Sigmoid colon (tissue), 7 donors: ENCODE data around the gene TAF6L. TPM values are rescaled to one million over a fixed set of nuclear protein-coding genes. Genes with fewer than 3 reads are reported as not detected.
A peak's percentile ranks its signal among the peaks of the same experiment; 100 is the strongest.

ENCODE experiments used
- DNase-seq: peaks from one replicate; pipeline ENCODE4 v3.0.0-alpha.2; 2019
- H3K27ac ChIP-seq, 4 donors: fragments of 200-600 bp; sonication (generic); one replicate each; pipeline ENCODE4 v1.5.1; 2016 to 2019; ENCODE audit warnings: mild to moderate bottlenecking in 1 of 4
- H3K27me3 ChIP-seq, 3 donors: fragments of 200-600 bp; sonication (generic); one replicate each; pipeline ENCODE4 v1.5.1; 2019; ENCODE audit warnings: mild to moderate bottlenecking in 1 of 3
- H3K36me3 ChIP-seq, 4 donors: fragments of 200-600 bp; sonication (generic); one replicate each; pipeline ENCODE4 v1.5.1; 2016 to 2019
- H3K4me1 ChIP-seq, 4 donors: fragments of 200-600 bp; sonication (generic); one replicate each; pipeline ENCODE4 v1.5.1; 2017 to 2019
- H3K4me3 ChIP-seq, 4 donors: fragments of 200-600 bp; sonication (generic); one replicate each; pipeline ENCODE4 v1.5.1; 2017 to 2019; ENCODE audit warnings: mild to moderate bottlenecking in 2 of 4, moderate library complexity in 1 of 4
- H3K9me3 ChIP-seq, 4 donors: fragments of 200-600 bp in 3 of 4; sonication (generic) in 3 of 4; one replicate each; pipeline versions ENCODE4 v1.5.1 to v1.6.1; 2013 to 2019
- CTCF ChIP-seq, 4 experiments: fragments of 450-650 bp in 3 of 4; fragments of 200-600 bp in 1 of 4; IDR thresholded peaks; one replicate each; pipeline ENCODE4 v1.5.1; 2016 to 2019; ENCODE audit warnings: antibody characterized with exemption in 4 of 4, mild to moderate bottlenecking in 3 of 4, moderate library complexity in 2 of 4
- EP300 ChIP-seq, 4 donors: sonication (generic); formaldehyde crosslinking; IDR thresholded peaks; one replicate each; pipeline ENCODE4 v1.6.1; 2017; ENCODE audit warnings: antibody characterized with exemption in 4 of 4
- POLR2A ChIP-seq, 2 donors: fragments of 450-650 bp; IDR thresholded peaks; one replicate each; pipeline ENCODE4 v1.6.1; 2016; ENCODE audit warnings: antibody characterized with exemption in 2 of 2, mild to moderate bottlenecking in 2 of 2, moderate library complexity in 2 of 2
- POLR2AphosphoS5 ChIP-seq, 4 donors: sonication (generic); formaldehyde crosslinking; IDR thresholded peaks; one replicate each; pipeline ENCODE4 v1.6.1; 2017; ENCODE audit warnings: antibody characterized with exemption in 4 of 4
- WGBS, 2 donors: extraction: QIAGEN DNeasy Blood & Tissue Kit; methylation state at CpG; one replicate each; pipeline ENCODE4 v1.1.7; 2013; 5-methylcytosine and 5-hydroxymethylcytosine counted together
- intact Hi-C: fragments of 100-400 bp; cut with DNase I; formaldehyde crosslinking; loops from one replicate; pipeline ENCODE4 v1.15.1; 2023
- polyA plus RNA-seq, 3 donors: library from polyadenylated mRNA; stranded (reverse); fragments of 200-250 nt; gene quantifications; one replicate each; pipeline ENCODE4 v1.2.3, GENCODE V29; 2013
- total RNA-seq, 4 donors: library from RNA; depleted of rRNA; stranded (reverse); fragments of >200 nt; gene quantifications; one replicate each; pipeline ENCODE4 v1.1.0, GENCODE V29; 2016
- donor health status: healthy with polysubstance abuse.
- donor health status: Bipolar disorder and iron deficiency.
- donor health status: healthy.

Gene TAF6L
- total and polyA plus RNA-seq, 7 donors, result 3.0 to 20.7 (median 13.5) TPM

- peak overlapping the region; percentile 96 to 97 (median 96) for H3K27ac ChIP-seq
- peaks cover 23 to 30% (median 26%) of the 10 kb centered on the region in 4 donors for H3K36me3 ChIP-seq
- H3K4me3 ChIP-seq, result peak overlapping the region; percentile 84 to 98 (median 94)
- 0 to 1% methylated on average over 51 of the region's 51 CpGs for WGBS, 2 donors
- intact Hi-C loops, result loop anchor here (5.0 kb wide), 3 partner anchors 46 to 106 kb away; partner anchors contain the start of genes B3GAT3, STX5, TAF6L and TEX54
- TF ChIP-seq POLR2AphosphoS5 (IDR thresholded peaks at IDR 0.05) (no peak), CTCF (IDR thresholded peaks at IDR 0.05) (no peak), POLR2A (IDR thresholded peaks at IDR 0.05) (no peak), EP300 (IDR thresholded peaks at IDR 0.05) (no peak)
- peaks cover 0 to 61% (median 55%) of the 10 kb centered on the region in 4 donors for H3K4me1 ChIP-seq
- no peaks in the 10 kb centered on the region for H3K27me3 ChIP-seq
- no peaks in the 10 kb centered on the region for H3K9me3 ChIP-seq
- DNase-seq, result peak; percentile 73
These were observed 44.9 kb upstream of the TAF6L start for GRCh38 chr11:62726156-62726914.

GRCh38 chr11:62726915-62727164 lies 44.4 kb upstream of the TAF6L start:
- Histone ChIP-seq H3K4me1 (peaks cover 0 to 60% (median 56%) of the 10 kb centered on the region in 4 donors), H3K27me3 (no peaks in the 10 kb centered on the region), H3K4me3 (peak overlapping the region; percentile 84 to 98 (median 94)), H3K9me3 (no peaks in the 10 kb centered on the region), H3K27ac (peak overlapping the region; percentile 96 to 97 (median 96)), H3K36me3 (peaks cover 18 to 25% (median 22%) of the 10 kb centered on the region in 4 donors)
- intact Hi-C loops, result loop anchor here (5.0 kb wide), 3 partner anchors 45 to 105 kb away; partner anchors contain the start of genes B3GAT3, STX5, TAF6L and TEX54
- 0 to 1% methylated on average over 37 of the region's 37 CpGs for WGBS, 2 donors
- no peak for DNase-seq
- TF ChIP-seq POLR2AphosphoS5 (IDR thresholded peaks at IDR 0.05) (no peak), CTCF (IDR thresholded peaks at IDR 0.05) (no peak), POLR2A (IDR thresholded peaks at IDR 0.05) (no peak), EP300 (IDR thresholded peaks at IDR 0.05) (no peak)

GRCh38 chr11:62727165-62727871 lies 43.9 kb upstream of the TAF6L start, which contains the start of gene HNRNPUL2:
TSS of gene HNRNPUL2 (minus strand) at chr11:62727457. CDS start at chr11:62727156, 301 bp downstream.
- Histone ChIP-seq H3K27me3 (no peaks in the 10 kb centered on the region), H3K9me3 (no peaks in the 10 kb centered on the region), H3K27ac (peak within 1 kb of the TSS; percentile 96 to 97 (median 96)), H3K4me1 (peaks cover 0 to 60% (median 55%) of the 10 kb centered on the region in 4 donors), H3K4me3 (peak within 1 kb of the TSS; percentile 84 to 98 (median 94)), H3K36me3 (peaks cover 13 to 23% (median 17%) of the 10 kb centered on the region in 4 donors)
- TF ChIP-seq CTCF (IDR thresholded peaks at IDR 0.05) (no peak), POLR2A (IDR thresholded peaks at IDR 0.05) (peak; percentile 87 to 96), EP300 (IDR thresholded peaks at IDR 0.05) (no peak), POLR2AphosphoS5 (IDR thresholded peaks at IDR 0.05) (peak; percentile 95 to 99 (median 98))
- DNase-seq, result peak; percentile 99
- 0% methylated on average over 72 of the region's 72 CpGs for WGBS, 2 donors
- intact Hi-C loops, result loop anchor here (5.0 kb wide), 3 partner anchors 45 to 105 kb away; partner anchors contain the start of genes B3GAT3, STX5, TAF6L and TEX54

- Histone ChIP-seq H3K4me3 (peak overlapping the region; percentile 84 to 98 (median 94)), H3K9me3 (no peaks in the 10 kb centered on the region), H3K4me1 (peaks cover 0 to 64% (median 55%) of the 10 kb centered on the region in 4 donors), H3K27ac (peak overlapping the region; percentile 96 to 97 (median 96)), H3K36me3 (peaks cover 8 to 22% (median 12%) of the 10 kb centered on the region in 4 donors), H3K27me3 (no peaks in the 10 kb centered on the region)
- WGBS, 2 donors, result 0% methylated on average over 20 of the region's 20 CpGs
- DNase-seq, result peak; percentile 94
- intact Hi-C loops, result loop anchor here (2.0 to 5.0 kb wide), 4 partner anchors 25 to 106 kb away; partner anchors contain the start of genes B3GAT3, STX5, TAF6L and TEX54
- TF ChIP-seq CTCF (IDR thresholded peaks at IDR 0.05), result no peak
- TF ChIP-seq POLR2A (IDR thresholded peaks at IDR 0.05), result no peak
These were observed 43.4 kb upstream of the TAF6L start for GRCh38 chr11:62727872-62728170.
